Brain microvascular endothelial cell (primary cell): Measurements from ENCODE around the gene POLR2F.

Experiments
- DNase-seq: peaks from one replicate; pipeline ENCODE4 v3.0.0-alpha.2; 2020
- H3K27ac ChIP-seq: fragments of 250-450 bp; sonication (Bioruptor Pico); 2 replicates; pipeline ENCODE4 v1.5.1; 2020; ENCODE audit warnings: mild to moderate bottlenecking, moderate library complexity
- H3K27me3 ChIP-seq: fragments of 250-450 bp; sonication (Bioruptor Pico); replicated peaks from 2 replicates; pipeline ENCODE4 v1.5.1; 2020; ENCODE audit warnings: mild to moderate bottlenecking
- H3K36me3 ChIP-seq: fragments of 250-450 bp; sonication (Bioruptor Pico); replicated peaks from 2 replicates; pipeline ENCODE4 v1.5.1; 2020; ENCODE audit warnings: mild to moderate bottlenecking
- H3K4me3 ChIP-seq: 2 replicates; pipeline ENCODE4 v1.5.1; 2011; ENCODE audit warnings: low read depth, mild to moderate bottlenecking, control low read depth, low read length, moderate library complexity
- CTCF ChIP-seq: IDR thresholded peaks from 2 replicates; pipeline ENCODE4 v1.5.1; 2011; ENCODE audit warnings: low read depth, mild to moderate bottlenecking, moderate library complexity, low read length, control low read depth, inconsistent platforms; ENCODE audit errors: missing control alignments
- in situ Hi-C: cut with HindIII; loops from 2 replicates; pipeline ENCODE4 v1.10.0; 2017; ENCODE audit warnings: low sequenced_read_pairs, low pct_ligation_motif_present

The POLR2F gene

GRCh38 chr22:37965940-37966664 is 12.6 kb downstream of the POLR2F start:
- peak; percentile 18 for DNase-seq
- Histone ChIP-seq H3K27me3 (no peaks in the 10 kb centered on the region), H3K4me3 (no peak overlapping the region), H3K36me3 (peaks cover 47% of the 10 kb centered on the region), H3K27ac (peak overlapping the region; percentile 45)
- TF ChIP-seq CTCF, result no peak
- in situ Hi-C loops, result no loop called here

- DNase-seq, result no peak
- no peak for TF ChIP-seq CTCF
- Histone ChIP-seq H3K27me3 (no peaks in the 10 kb centered on the region), H3K36me3 (peaks cover 38% of the 10 kb centered on the region), H3K4me3 (no peak overlapping the region), H3K27ac (no peak overlapping the region)
- in situ Hi-C loops, result no loop called here
Measured at GRCh38 chr22:37967147-37967546, 13.6 kb downstream of the POLR2F start.

GRCh38 chr22:37967637-37968451 is 14.3 kb downstream of the POLR2F start:
- no peak overlapping the region for H3K4me3 ChIP-seq
- H3K27ac ChIP-seq, result no peak overlapping the region
- no peak for DNase-seq
- H3K27me3 ChIP-seq, result no peaks in the 10 kb centered on the region
- no peak for TF ChIP-seq CTCF
- in situ Hi-C loops, result no loop called here
- peaks cover 36% of the 10 kb centered on the region for H3K36me3 ChIP-seq

GRCh38 chr22:37968452-37969251 is 15.2 kb downstream of the POLR2F start:
- in situ Hi-C loops, result no loop called here
- Histone ChIP-seq H3K27ac (no peak overlapping the region), H3K27me3 (no peaks in the 10 kb centered on the region), H3K36me3 (peaks cover 31% of the 10 kb centered on the region), H3K4me3 (no peak overlapping the region)
- TF ChIP-seq CTCF, result no peak
- no peak for DNase-seq

- in situ Hi-C loops, result no loop called here
- Histone ChIP-seq H3K27me3 (no peaks in the 10 kb centered on the region), H3K36me3 (peaks cover 23% of the 10 kb centered on the region), H3K4me3 (no peak overlapping the region), H3K27ac (no peak overlapping the region)
- TF ChIP-seq CTCF, result no peak
- no peak for DNase-seq
Measured at GRCh38 chr22:37970864-37971263, 17.4 kb downstream of the POLR2F start.
